Activated T-helper 17 cell treated with anti-CD3 and anti-CD28 coated beads, Interleukin-2, amount 50 U/mL, for 72 hours (primary cell): Measurements from ENCODE around the gene CDKL2. TPM values are rescaled to one million over a fixed set of nuclear protein-coding genes. Genes with fewer than 3 reads are reported as not detected.

Experiments
- ATAC-seq: fragments of 150-1000 bp; cut with Tn5 transposase; replicated peaks from 2 replicates; pipeline ENCODE4 v1.10.0; 2021; ENCODE audit warnings: mild to moderate bottlenecking, moderate library complexity
- H3K27ac Mint-ChIP-seq: one replicate; pipeline ENCODE4 v1.8.0; 2022; ENCODE audit warnings: mixed read lengths
- H3K27me3 Mint-ChIP-seq: one replicate; pipeline ENCODE4 v1.8.0; 2022; ENCODE audit warnings: mixed read lengths
- H3K36me3 Mint-ChIP-seq: one replicate; pipeline ENCODE4 v1.8.0; 2022; ENCODE audit warnings: low read depth, mild to moderate bottlenecking, mixed read lengths
- H3K4me1 Mint-ChIP-seq: one replicate; pipeline ENCODE4 v1.8.0; 2022; ENCODE audit warnings: mixed read lengths
- H3K4me3 Mint-ChIP-seq: one replicate; pipeline ENCODE4 v1.8.0; 2022; ENCODE audit warnings: mild to moderate bottlenecking, mixed read lengths
- H3K9me3 Mint-ChIP-seq: one replicate; pipeline ENCODE4 v1.8.0; 2022; ENCODE audit warnings: mixed read lengths
- total RNA-seq, 2 donors: library from RNA; stranded (reverse); gene quantifications; one replicate each; pipeline ENCODE4 v1.2.3, GENCODE V29; 2022

CDKL2 gene
- total RNA-seq, 2 donors from 2014 or later = 2.4 TPM

DNA sequence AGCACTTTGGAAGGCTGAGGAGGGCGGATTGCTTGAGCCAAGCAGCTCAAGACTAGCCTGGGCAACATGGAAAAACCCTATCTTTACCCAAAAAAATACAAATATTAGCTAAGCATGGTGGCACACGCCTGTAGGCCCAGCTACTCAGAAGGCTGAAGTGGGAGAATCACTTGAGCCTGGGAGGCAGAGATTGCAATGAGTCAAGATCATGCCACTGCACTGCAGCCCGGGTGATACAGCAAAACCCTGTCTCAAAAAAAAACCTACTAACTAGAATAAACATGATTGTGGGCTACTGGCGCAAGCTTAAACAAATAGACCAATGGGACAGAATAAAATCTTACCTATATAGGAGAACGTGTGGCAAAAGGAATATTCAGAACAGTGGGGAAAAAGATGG lies 7.3 kb downstream of the CDKL2 start:
- Mint-ChIP-seq H3K9me3 (no peaks in the 10 kb centered on the region), H3K4me3 (no peak overlapping the region), H3K27ac (no peak overlapping the region), H3K36me3 (no peaks in the 10 kb centered on the region), H3K4me1 (no peaks in the 10 kb centered on the region), H3K27me3 (no peaks in the 10 kb centered on the region)
- no peak for ATAC-seq

DNA sequence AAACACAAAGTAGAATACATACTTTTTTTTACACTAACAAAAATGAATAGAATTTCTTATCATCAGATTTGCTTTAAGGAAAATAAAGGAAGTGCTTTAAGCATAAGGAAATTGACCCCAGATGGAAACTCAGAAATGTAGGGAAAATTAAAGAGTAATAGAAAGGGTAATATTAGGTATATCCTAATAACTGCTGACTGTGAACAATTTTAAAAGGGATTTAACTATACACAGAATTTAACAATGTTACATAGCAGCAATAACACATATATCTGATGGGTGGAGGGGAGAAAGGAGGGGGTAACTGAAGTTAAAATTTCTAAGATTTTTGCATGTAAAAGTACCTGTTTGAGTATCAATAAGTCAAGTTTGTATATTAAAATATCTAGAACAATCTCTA lies 8.6 kb downstream of the CDKL2 start:
- H3K4me3 Mint-ChIP-seq = no peak overlapping the region
- H3K9me3 Mint-ChIP-seq = no peaks in the 10 kb centered on the region
- H3K36me3 Mint-ChIP-seq = no peaks in the 10 kb centered on the region
- H3K27ac Mint-ChIP-seq = no peak overlapping the region
- H3K27me3 Mint-ChIP-seq = no peaks in the 10 kb centered on the region
- no peaks in the 10 kb centered on the region for H3K4me1 Mint-ChIP-seq
- ATAC-seq = no peak

DNA sequence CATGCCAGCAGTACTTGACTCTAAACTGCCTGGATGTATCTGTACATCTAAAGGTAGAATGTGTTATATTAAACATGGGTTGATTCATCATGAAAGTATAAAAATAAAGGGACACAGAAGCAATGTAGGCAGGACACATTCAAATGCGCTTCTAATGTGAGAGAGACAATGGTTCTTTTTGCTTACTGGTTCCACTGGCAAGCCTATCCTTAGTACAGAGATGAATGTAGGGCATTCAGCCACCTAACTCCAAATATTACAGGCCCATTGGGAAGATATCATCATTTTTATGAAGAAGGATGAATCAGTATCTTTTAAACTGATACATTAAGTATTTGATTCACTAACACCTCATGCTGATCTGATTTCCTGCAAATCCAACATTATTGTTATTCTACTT lies 18.0 kb downstream of the CDKL2 start:
- H3K4me3 Mint-ChIP-seq = no peak overlapping the region
- ATAC-seq = no peak
- no peaks in the 10 kb centered on the region for H3K9me3 Mint-ChIP-seq
- no peak overlapping the region for H3K27ac Mint-ChIP-seq
- no peaks in the 10 kb centered on the region for H3K36me3 Mint-ChIP-seq
- no peaks in the 10 kb centered on the region for H3K4me1 Mint-ChIP-seq
- no peaks in the 10 kb centered on the region for H3K27me3 Mint-ChIP-seq

DNA sequence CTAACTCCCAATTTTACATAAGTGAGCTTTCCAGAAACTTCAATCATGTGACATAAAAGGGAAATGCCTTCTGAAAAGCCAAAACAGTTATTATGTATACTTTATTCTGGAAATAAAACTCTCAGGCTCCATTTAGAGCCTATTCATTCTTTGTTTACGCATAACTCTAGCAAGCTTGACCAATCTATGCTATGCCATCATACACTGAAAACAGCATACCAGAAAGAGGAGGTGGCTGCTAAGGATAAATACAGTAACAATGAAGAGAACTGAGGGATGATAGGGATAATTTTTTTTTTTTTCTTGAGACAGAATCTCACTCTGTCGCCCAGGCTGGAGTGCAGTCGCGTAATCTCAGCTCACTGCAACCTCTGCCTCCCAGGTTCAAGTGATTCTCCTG lies 24.4 kb downstream of the CDKL2 start:
- no peaks in the 10 kb centered on the region for H3K9me3 Mint-ChIP-seq
- no peak overlapping the region for H3K4me3 Mint-ChIP-seq
- no peaks in the 10 kb centered on the region for H3K36me3 Mint-ChIP-seq
- H3K27me3 Mint-ChIP-seq = no peaks in the 10 kb centered on the region
- H3K4me1 Mint-ChIP-seq = no peaks in the 10 kb centered on the region
- H3K27ac Mint-ChIP-seq = no peak overlapping the region
- no peak for ATAC-seq

DNA sequence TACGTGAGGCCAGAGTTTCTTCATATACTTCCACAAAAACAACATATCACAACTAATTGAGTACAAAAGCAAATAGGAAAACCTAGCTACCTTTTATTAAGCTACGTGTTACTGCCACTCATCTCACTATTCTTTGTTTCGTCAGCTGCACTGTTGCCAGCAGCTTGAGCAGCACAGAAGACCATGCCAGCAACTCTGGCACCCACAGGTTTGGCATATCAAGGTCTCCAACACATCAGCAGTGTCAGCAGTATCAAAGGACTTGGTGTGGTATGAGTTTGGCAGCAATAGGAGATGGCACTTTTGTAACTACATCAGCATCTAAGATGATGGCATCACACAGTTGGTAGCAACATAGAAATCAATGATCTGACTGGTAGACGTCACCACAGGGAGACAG lies 30.7 kb downstream of the CDKL2 start:
- Mint-ChIP-seq H3K36me3 (no peaks in the 10 kb centered on the region), H3K4me1 (no peaks in the 10 kb centered on the region), H3K27ac (no peak overlapping the region), H3K27me3 (no peaks in the 10 kb centered on the region), H3K9me3 (no peaks in the 10 kb centered on the region), H3K4me3 (no peak overlapping the region)
- ATAC-seq = no peak

DNA sequence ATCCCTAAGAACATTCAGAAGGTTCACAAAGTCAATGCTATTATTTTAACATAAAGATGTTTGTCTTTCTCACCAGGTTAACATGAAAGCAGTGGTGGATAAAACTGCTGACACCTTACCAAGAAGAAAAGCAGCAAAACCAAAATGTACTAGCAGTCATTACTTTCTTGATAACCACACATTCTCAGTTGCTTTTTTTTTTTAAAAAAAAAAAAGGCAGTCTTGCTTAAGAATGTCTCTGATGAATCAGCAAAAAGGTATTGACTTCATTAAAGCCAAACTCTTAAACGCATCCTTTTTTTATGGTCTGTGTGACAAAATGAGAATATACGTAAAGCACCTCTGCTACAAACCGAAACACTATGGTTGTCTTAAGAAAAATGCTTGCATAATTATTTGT lies 31.9 kb downstream of the CDKL2 start:
- peak; percentile 93 for ATAC-seq
- Mint-ChIP-seq H3K27me3 (no peaks in the 10 kb centered on the region), H3K4me3 (no peak overlapping the region), H3K4me1 (no peaks in the 10 kb centered on the region), H3K36me3 (no peaks in the 10 kb centered on the region), H3K27ac (no peak overlapping the region), H3K9me3 (no peaks in the 10 kb centered on the region)

DNA sequence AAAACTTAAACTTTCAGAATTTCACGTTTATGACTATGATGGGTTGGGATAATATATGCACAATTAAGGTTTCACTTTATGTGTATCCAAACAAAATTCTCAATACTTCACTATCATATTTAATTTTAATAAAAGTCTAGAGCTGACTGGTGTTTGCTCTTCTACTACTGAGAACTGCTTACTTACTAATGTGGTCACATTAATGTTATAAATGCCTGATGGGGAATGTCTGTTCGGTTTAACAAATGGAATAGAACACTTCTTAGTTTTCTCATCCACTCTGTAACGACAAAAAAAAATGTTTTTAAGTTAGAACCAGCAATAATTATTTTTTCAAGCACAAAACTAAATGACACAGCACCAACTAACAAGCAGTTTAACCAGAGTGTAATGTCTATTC lies 34.3 kb downstream of the CDKL2 start:
- Mint-ChIP-seq H3K27me3 (no peaks in the 10 kb centered on the region), H3K9me3 (no peaks in the 10 kb centered on the region), H3K27ac (no peak overlapping the region), H3K4me3 (no peak overlapping the region), H3K4me1 (no peaks in the 10 kb centered on the region), H3K36me3 (no peaks in the 10 kb centered on the region)
- ATAC-seq = no peak

DNA sequence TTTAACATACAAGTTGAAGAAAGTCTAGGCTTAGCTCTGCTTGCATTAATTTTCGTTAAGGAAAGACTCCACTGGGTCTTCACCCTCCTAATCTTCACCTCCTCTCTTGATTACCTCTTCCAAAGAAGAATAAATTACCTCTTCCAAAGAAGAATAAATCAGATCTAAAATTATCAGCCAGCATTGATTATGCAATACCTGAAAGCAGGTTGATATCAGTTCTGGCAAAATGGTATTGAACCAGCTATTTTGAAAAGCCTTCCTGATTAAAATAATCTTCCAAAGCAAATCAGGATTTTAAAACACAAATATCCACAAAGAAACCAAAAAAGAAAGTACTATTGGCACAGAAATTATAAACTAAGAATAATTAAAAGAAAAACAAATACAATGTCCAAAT lies 36.9 kb downstream of the CDKL2 start:
- H3K9me3 Mint-ChIP-seq = no peaks in the 10 kb centered on the region
- H3K4me3 Mint-ChIP-seq = no peak overlapping the region
- H3K27ac Mint-ChIP-seq = no peak overlapping the region
- H3K27me3 Mint-ChIP-seq = no peaks in the 10 kb centered on the region
- H3K4me1 Mint-ChIP-seq = no peaks in the 10 kb centered on the region
- H3K36me3 Mint-ChIP-seq = no peaks in the 10 kb centered on the region
- no peak for ATAC-seq

DNA sequence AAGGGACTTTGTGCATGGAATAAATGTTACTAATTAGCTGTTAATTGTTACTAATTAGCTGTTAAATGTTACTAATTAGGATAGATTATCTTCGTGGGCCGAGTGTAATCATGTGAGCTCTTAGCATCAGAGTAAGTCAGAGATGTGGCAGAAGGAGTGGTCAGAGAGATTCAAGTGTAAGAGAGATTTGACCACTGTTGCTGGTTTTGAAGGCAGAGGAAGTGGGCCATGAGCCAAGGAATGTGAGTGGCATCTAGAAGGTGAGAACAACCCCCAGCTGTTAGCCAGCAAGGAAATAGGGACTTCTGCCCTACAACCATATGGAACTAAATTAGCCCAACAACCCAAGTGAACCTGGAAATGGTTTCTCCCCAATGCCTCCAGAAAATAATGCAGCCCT lies 46.3 kb downstream of the CDKL2 start:
- ATAC-seq = no peak
- no peaks in the 10 kb centered on the region for H3K4me1 Mint-ChIP-seq
- no peak overlapping the region for H3K27ac Mint-ChIP-seq
- H3K36me3 Mint-ChIP-seq = no peaks in the 10 kb centered on the region
- H3K4me3 Mint-ChIP-seq = no peak overlapping the region
- H3K9me3 Mint-ChIP-seq = no peaks in the 10 kb centered on the region
- peaks cover 16% of the 10 kb centered on the region for H3K27me3 Mint-ChIP-seq

DNA sequence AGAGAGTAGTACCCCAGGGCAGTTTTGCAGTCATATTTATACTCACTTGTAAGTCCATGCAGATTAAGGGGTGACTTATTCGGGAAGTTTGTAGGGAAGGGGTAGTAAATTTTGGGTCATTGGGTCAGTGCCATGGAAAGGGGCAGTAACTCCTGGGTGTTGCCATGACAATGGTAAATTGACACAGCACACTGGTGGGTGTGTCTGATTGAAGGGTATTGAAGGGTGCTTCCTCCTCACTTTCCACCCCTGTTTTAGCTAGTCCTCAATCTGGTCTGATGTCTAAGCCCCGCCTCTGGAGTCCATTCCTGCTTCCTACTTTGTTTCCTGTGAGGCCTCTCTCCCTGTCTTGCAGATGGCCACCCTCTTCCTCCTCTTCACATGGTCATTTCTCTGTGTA lies 62.6 kb downstream of the CDKL2 start:
- H3K27me3 Mint-ChIP-seq = peaks cover 8% of the 10 kb centered on the region
- ATAC-seq = no peak
- H3K36me3 Mint-ChIP-seq = no peaks in the 10 kb centered on the region
- no peaks in the 10 kb centered on the region for H3K9me3 Mint-ChIP-seq
- H3K27ac Mint-ChIP-seq = no peak overlapping the region
- H3K4me3 Mint-ChIP-seq = no peak overlapping the region
- H3K4me1 Mint-ChIP-seq = no peaks in the 10 kb centered on the region

DNA sequence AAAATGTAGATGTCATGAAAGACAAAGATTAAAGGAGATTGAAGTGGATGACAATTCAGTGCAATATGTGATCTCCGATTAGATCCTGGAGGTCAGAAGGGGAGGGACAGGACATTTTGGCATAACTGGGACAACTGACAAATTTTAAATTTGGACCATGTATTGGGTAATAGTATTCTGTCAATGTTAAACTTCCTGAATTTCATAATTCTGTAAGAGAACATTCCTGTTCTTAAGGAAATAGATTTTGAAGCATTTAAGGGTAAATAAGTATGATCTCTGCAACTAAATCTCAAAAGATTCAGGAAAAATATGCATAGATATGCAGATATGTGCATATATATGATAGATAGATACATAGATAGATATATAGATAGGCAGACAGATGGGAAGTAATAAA lies 63.4 kb downstream of the CDKL2 start:
- Mint-ChIP-seq H3K36me3 (no peaks in the 10 kb centered on the region), H3K27ac (no peak overlapping the region), H3K4me1 (no peaks in the 10 kb centered on the region), H3K9me3 (no peaks in the 10 kb centered on the region), H3K4me3 (no peak overlapping the region), H3K27me3 (peaks cover 9% of the 10 kb centered on the region)
- no peak for ATAC-seq

DNA sequence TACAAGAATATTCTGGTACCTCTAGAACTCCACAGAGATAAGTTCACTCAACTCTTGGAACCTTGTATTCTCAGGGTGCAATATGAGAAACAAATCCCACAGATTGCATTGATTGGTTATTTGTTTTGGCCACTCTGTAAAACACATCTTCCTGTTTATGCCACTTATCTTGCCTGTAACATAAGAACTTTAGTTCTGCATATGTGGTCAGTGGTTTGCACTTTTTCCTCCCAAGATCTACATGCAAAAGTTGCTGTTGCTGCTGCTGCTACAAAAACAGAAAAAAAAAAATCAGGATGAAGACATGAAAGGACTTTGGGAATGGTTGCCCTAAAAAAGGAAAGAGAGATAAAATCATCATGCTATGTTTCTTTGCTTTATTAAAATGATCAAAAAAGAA lies 64.8 kb downstream of the CDKL2 start:
- no peak overlapping the region for H3K27ac Mint-ChIP-seq
- H3K36me3 Mint-ChIP-seq = no peaks in the 10 kb centered on the region
- peaks cover 7% of the 10 kb centered on the region for H3K27me3 Mint-ChIP-seq
- no peaks in the 10 kb centered on the region for H3K9me3 Mint-ChIP-seq
- ATAC-seq = no peak
- H3K4me1 Mint-ChIP-seq = no peaks in the 10 kb centered on the region
- no peak overlapping the region for H3K4me3 Mint-ChIP-seq

DNA sequence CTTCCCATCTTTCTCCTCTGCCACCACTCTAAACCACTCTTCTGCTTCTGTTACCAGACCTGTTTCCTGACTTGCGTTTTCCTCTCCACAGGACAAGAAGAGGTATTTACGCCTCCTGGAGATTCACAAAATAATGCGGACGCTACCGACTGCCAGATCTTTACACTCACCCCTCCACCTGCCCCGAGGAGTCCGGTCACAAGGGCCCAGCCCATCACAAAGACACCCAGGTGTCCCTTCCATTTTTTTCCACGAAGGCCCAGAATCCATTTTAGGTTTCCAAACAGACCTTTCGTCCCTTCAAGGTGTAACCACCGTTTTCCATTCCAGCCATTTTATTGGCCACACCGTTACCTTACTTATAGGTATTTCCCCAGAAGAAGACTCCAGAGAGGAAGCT lies 66.3 kb downstream of the CDKL2 start:
- Mint-ChIP-seq H3K4me3 (no peak overlapping the region), H3K4me1 (no peaks in the 10 kb centered on the region), H3K27ac (no peak overlapping the region), H3K27me3 (peaks cover 10% of the 10 kb centered on the region), H3K9me3 (no peaks in the 10 kb centered on the region), H3K36me3 (no peaks in the 10 kb centered on the region)
- ATAC-seq = no peak

DNA sequence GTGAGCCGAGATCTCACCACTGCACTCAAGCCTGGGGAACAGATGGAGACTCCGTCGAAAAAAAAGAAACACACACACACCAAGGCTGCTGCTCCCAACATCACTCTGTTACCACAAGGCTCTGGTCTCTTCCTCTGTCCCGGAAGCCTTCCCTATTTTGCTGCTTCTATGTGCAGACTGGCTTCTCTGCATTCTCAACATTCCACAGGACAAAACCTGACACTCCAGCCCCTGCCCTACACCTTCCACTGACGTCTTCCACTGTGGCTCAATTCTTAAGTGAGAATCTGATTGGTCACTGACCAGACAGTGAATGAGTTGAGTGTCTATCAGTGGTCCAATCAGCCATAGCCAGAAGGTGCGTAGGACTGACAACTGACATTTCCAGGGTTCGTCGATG lies 68.5 kb downstream of the CDKL2 start:
- no peak overlapping the region for H3K4me3 Mint-ChIP-seq
- H3K4me1 Mint-ChIP-seq = no peaks in the 10 kb centered on the region
- H3K36me3 Mint-ChIP-seq = no peaks in the 10 kb centered on the region
- peaks cover 16% of the 10 kb centered on the region for H3K27me3 Mint-ChIP-seq
- no peak for ATAC-seq
- no peaks in the 10 kb centered on the region for H3K9me3 Mint-ChIP-seq
- no peak overlapping the region for H3K27ac Mint-ChIP-seq

DNA sequence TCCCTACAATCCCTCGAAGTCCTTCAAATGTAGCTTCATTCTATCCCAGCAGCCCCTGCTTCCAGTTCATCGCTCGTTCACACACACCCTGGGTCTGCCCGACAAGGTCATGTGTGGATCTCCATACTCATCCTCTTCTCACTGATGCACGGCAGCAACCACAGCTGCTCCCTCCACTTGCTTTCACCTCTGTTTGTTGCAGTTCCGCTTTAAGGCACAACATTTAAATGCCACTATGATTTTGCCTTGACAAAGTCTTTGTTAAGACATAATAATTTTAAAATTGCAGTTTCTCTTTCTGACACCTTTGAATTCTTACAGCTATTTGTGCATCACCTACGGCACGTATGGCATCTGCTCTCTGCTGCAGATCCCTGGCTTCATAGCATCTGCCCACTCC lies 72.6 kb downstream of the CDKL2 start:
- H3K36me3 Mint-ChIP-seq = no peaks in the 10 kb centered on the region
- no peaks in the 10 kb centered on the region for H3K9me3 Mint-ChIP-seq
- no peak for ATAC-seq
- no peak overlapping the region for H3K27ac Mint-ChIP-seq
- H3K4me1 Mint-ChIP-seq = peaks cover 6% of the 10 kb centered on the region
- peaks cover 15% of the 10 kb centered on the region for H3K27me3 Mint-ChIP-seq
- H3K4me3 Mint-ChIP-seq = no peak overlapping the region

DNA sequence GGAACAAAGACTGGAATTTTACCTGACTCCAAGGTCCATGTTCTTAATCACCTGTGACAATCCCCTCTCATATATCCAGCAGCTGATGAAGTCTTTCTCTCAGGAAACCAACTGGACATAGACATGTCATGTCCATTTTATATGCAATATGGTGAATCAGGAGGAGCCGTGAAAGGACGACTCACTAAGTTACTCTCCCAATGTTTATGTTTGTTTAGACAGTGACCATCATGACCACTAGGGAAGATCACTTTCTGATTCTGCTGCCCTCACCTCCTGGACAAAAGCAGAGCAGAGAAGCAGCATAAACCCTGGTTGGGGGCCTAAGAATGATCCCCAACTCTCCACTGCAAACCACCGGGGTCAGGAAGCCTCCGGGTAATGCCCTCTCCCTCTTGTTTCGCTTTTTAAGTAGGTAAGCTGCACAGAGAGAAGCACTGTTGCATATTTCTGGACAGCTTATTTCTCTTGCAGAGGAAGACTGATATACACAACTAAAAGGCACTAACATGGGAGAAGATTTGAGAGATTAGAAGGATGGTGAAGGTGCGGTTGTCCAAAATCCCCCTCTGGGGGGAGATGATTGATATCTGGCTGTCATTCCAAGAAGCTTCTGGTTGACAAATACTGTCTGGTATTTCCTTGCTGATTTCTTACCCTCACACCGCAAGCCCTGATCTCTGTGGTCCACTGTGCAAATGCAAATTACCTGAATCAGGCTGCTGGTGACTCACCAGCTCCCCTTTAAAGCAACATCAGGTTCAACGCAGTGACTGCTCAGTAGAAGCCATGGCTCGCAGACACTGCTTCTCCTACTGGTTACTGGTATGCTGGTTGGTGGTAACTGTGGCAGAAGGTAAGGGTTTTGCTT lies 74.8 kb downstream of the CDKL2 start, which contains the start of gene ODAPH:
ODAPH (plus strand) TSS at position 773 of the 871 bp plus-strand sequence; CDS start at position 790, 17 bp downstream.
- peaks cover 12% of the 10 kb centered on the region for H3K27me3 Mint-ChIP-seq
- peak within 1 kb of the TSS; percentile 49 for H3K4me3 Mint-ChIP-seq
- ATAC-seq = peak; percentile 97
- H3K27ac Mint-ChIP-seq = no peak within 1 kb of the TSS
- H3K36me3 Mint-ChIP-seq = no peaks in the 10 kb centered on the region
- peaks cover 6% of the 10 kb centered on the region for H3K4me1 Mint-ChIP-seq
- no peaks in the 10 kb centered on the region for H3K9me3 Mint-ChIP-seq
